Thymus (tissue), 11 donors: Measurements from ENCODE around the gene FEM1B. TPM values are rescaled to one million over a fixed set of nuclear protein-coding genes. Genes with fewer than 3 reads are reported as not detected.

ENCODE experiments used
- DNase-seq, 9 donors: peaks; one replicate each; pipeline ENCODE4 v3.0.0-alpha.2; 2013; ENCODE audit warnings: low spot score in 9 of 9, low read depth in 6 of 9, missing footprints in 1 of 9
- H3K27ac ChIP-seq, 2 donors: one replicate each; pipeline ENCODE4 v1.5.1; 2013; ENCODE audit warnings: control low read depth in 1 of 2, low read depth in 1 of 2, low read length in 1 of 2, mild to moderate bottlenecking in 1 of 2, moderate library complexity in 1 of 2
- H3K27me3 ChIP-seq, 2 donors: one replicate each; pipeline ENCODE4 v1.5.1; 2013; ENCODE audit warnings: low read length in 1 of 2; ENCODE audit not compliant: control insufficient read depth in 2 of 2, insufficient read depth in 1 of 2
- H3K36me3 ChIP-seq, 2 donors: one replicate each; pipeline ENCODE4 v1.5.1; 2013; ENCODE audit warnings: low read length in 1 of 2, mild to moderate bottlenecking in 1 of 2, moderate library complexity in 1 of 2; ENCODE audit not compliant: control insufficient read depth in 2 of 2, insufficient read depth in 2 of 2
- H3K4me1 ChIP-seq, 2 donors: one replicate each; pipeline ENCODE4 v1.5.1; 2013; ENCODE audit warnings: low read length in 2 of 2; ENCODE audit not compliant: control insufficient read depth in 2 of 2, insufficient read depth in 2 of 2
- H3K4me3 ChIP-seq, 2 donors: one replicate each; pipeline ENCODE4 v1.5.1; 2013; ENCODE audit warnings: low read length in 2 of 2, control low read depth in 1 of 2, mild to moderate bottlenecking in 1 of 2
- H3K9me3 ChIP-seq, 2 donors: one replicate each; pipeline ENCODE4 v1.5.1; 2013; ENCODE audit warnings: low read length in 1 of 2, mild to moderate bottlenecking in 1 of 2; ENCODE audit not compliant: control insufficient read depth in 2 of 2, insufficient read depth in 1 of 2
- WGBS: extraction: QIAGEN DNeasy Blood & Tissue Kit; methylation state at CpG from one replicate; pipeline ENCODE4 v1.1.7; 2013; 5-methylcytosine and 5-hydroxymethylcytosine counted together
- polyA plus RNA-seq: library from polyadenylated mRNA; stranded (reverse); fragments of 200-250 nt; gene quantifications from one replicate; pipeline ENCODE4 v1.2.3, GENCODE V29; 2013
- total RNA-seq: library from RNA; stranded (reverse); fragments of 120-200 nt; gene quantifications from one replicate; pipeline ENCODE4 v1.2.4, GENCODE V29; 2013
- donor health status: healthy.

Gene FEM1B
- total and polyA plus RNA-seq, 2 donors = 19.5 to 29.6 TPM

GRCh38 chr15:68278595-68279405 is 1.3 kb downstream of the FEM1B start:
- peak in 3 of 9 donors; percentile 18 to 38 (median 28) for DNase-seq
- Histone ChIP-seq H3K9me3 (no peaks in the 10 kb centered on the region), H3K36me3 (no peaks in the 10 kb centered on the region), H3K4me1 (peaks cover 14 to 28% of the 10 kb centered on the region in 2 donors), H3K27me3 (no peaks in the 10 kb centered on the region), H3K4me3 (peak overlapping the region; percentile 79 to 89), H3K27ac (peak overlapping the region; percentile 98)
- 6% methylated on average over 23 of the region's 23 CpGs for WGBS

- no peak for DNase-seq
- peaks cover 0 to 2% of the 10 kb centered on the region in 2 donors for H3K9me3 ChIP-seq
- peaks cover 14 to 28% of the 10 kb centered on the region in 2 donors for H3K4me1 ChIP-seq
- H3K27me3 ChIP-seq = no peaks in the 10 kb centered on the region
- peak overlapping the region; percentile 79 to 89 for H3K4me3 ChIP-seq
- peaks cover 6% of the 10 kb centered on the region in 2 donors for H3K36me3 ChIP-seq
- 79% methylated on average over 11 of the region's 11 CpGs for WGBS
- H3K27ac ChIP-seq = no peak overlapping the region
Measured at GRCh38 chr15:68279779-68280753, 2.5 kb downstream of the FEM1B start.

GRCh38 chr15:68281008-68281407 is 3.5 kb downstream of the FEM1B start:
- no peak overlapping the region for H3K27ac ChIP-seq
- peaks cover 6% of the 10 kb centered on the region in 2 donors for H3K36me3 ChIP-seq
- no peaks in the 10 kb centered on the region for H3K27me3 ChIP-seq
- H3K4me3 ChIP-seq = no peak overlapping the region
- 93% methylated on average over 1 of the region's 1 CpG for WGBS
- H3K4me1 ChIP-seq = peaks cover 14 to 28% of the 10 kb centered on the region in 2 donors
- DNase-seq = no peak
- H3K9me3 ChIP-seq = peaks cover 0 to 2% of the 10 kb centered on the region in 2 donors

- peaks cover 14 to 23% of the 10 kb centered on the region in 2 donors for H3K4me1 ChIP-seq
- no peak overlapping the region for H3K27ac ChIP-seq
- 95% methylated on average over 2 of the region's 2 CpGs for WGBS
- peaks cover 0 to 2% of the 10 kb centered on the region in 2 donors for H3K9me3 ChIP-seq
- H3K27me3 ChIP-seq = no peaks in the 10 kb centered on the region
- no peak for DNase-seq
- no peak overlapping the region for H3K4me3 ChIP-seq
- peaks cover 6% of the 10 kb centered on the region in 2 donors for H3K36me3 ChIP-seq
Measured at GRCh38 chr15:68283401-68283800, 5.9 kb downstream of the FEM1B start.

GRCh38 chr15:68284616-68285258 is 7.2 kb downstream of the FEM1B start:
- Histone ChIP-seq H3K27me3 (no peaks in the 10 kb centered on the region), H3K36me3 (peaks cover 10% of the 10 kb centered on the region in 2 donors), H3K4me3 (no peak overlapping the region), H3K27ac (no peak overlapping the region), H3K9me3 (peaks cover 0 to 2% of the 10 kb centered on the region in 2 donors), H3K4me1 (peaks cover 12 to 16% of the 10 kb centered on the region in 2 donors)
- 98% methylated on average over 7 of the region's 7 CpGs for WGBS
- DNase-seq = no peak

GRCh38 chr15:68285259-68285980 is 7.9 kb downstream of the FEM1B start:
- Histone ChIP-seq H3K4me3 (no peak overlapping the region), H3K9me3 (peaks cover 0 to 2% of the 10 kb centered on the region in 2 donors), H3K27me3 (no peaks in the 10 kb centered on the region), H3K4me1 (peaks cover 5 to 9% of the 10 kb centered on the region in 2 donors), H3K36me3 (peaks cover 16 to 17% of the 10 kb centered on the region in 2 donors), H3K27ac (no peak overlapping the region)
- WGBS = 95% methylated on average over 5 of the region's 5 CpGs
- no peak for DNase-seq

GRCh38 chr15:68286256-68286655 is 8.7 kb downstream of the FEM1B start:
- DNase-seq = no peak
- no peak overlapping the region for H3K27ac ChIP-seq
- H3K27me3 ChIP-seq = no peaks in the 10 kb centered on the region
- peaks cover 3 to 5% of the 10 kb centered on the region in 2 donors for H3K4me1 ChIP-seq
- 96% methylated on average over 5 of the region's 5 CpGs for WGBS
- peaks cover 0 to 2% of the 10 kb centered on the region in 2 donors for H3K9me3 ChIP-seq
- H3K4me3 ChIP-seq = no peak overlapping the region
- H3K36me3 ChIP-seq = peaks cover 23 to 24% of the 10 kb centered on the region in 2 donors

GRCh38 chr15:68289057-68289456 is 11.5 kb downstream of the FEM1B start:
- DNase-seq = no peak
- H3K36me3 ChIP-seq = peaks cover 24 to 29% of the 10 kb centered on the region in 2 donors
- no peaks in the 10 kb centered on the region for H3K4me1 ChIP-seq
- H3K4me3 ChIP-seq = no peak overlapping the region
- H3K27me3 ChIP-seq = no peaks in the 10 kb centered on the region
- peaks cover 0 to 2% of the 10 kb centered on the region in 2 donors for H3K9me3 ChIP-seq
- 89% methylated on average over 2 of the region's 2 CpGs for WGBS
- H3K27ac ChIP-seq = no peak overlapping the region
